SK-N-MC (cell line): ENCODE results near the gene LRCH1.

Experiments used
- EZH2 ChIP-seq: fragments of 200-600 bp; sonication (generic); IDR thresholded peaks from one replicate; pipeline ENCODE4 v1.6.1; 2017; ENCODE audit warnings: antibody characterized with exemption
- POLR2AphosphoS5 ChIP-seq: IDR thresholded peaks from 2 replicates; pipeline ENCODE4 v1.6.1; 2012; ENCODE audit warnings: mild to moderate bottlenecking, low read depth, low read length, borderline replicate concordance

- no peak for TF ChIP-seq POLR2AphosphoS5
- no peak for TF ChIP-seq EZH2
Observed at GRCh38 chr13:46582190-46582589, 29.2 kb downstream of the LRCH1 start.
